Right lobe of liver (tissue), 6 donors: ENCODE results near the gene LCE1E. TPM values are rescaled to one million over a fixed set of nuclear protein-coding genes. Genes with fewer than 3 reads are reported as not detected.

ENCODE experiments used
- ATAC-seq, 4 donors: fragments of 200-7000 bp; cut with Tn5 transposase; one replicate each; pipeline ENCODE4 v1.9.1; 2020; ENCODE audit warnings: mild to moderate bottlenecking in 4 of 4, moderate library complexity in 4 of 4
- DNase-seq, 3 donors: peaks; one replicate each; pipeline ENCODE4 v3.0.0-alpha.2; 2020
- H3K27ac ChIP-seq, 3 donors: fragments of 200-600 bp; one replicate each; pipeline ENCODE4 v1.8.0; 2022
- H3K27me3 ChIP-seq, 2 donors: fragments of 200-600 bp; one replicate each; pipeline ENCODE4 v1.8.0; 2022
- H3K36me3 ChIP-seq, 4 donors: fragments of 200-600 bp; sonication (generic) in 1 of 4; one replicate each; pipeline versions ENCODE4 v1.5.1 to v1.8.0; 2017 to 2022; ENCODE audit warnings: control low read depth in 1 of 4
- H3K4me1 ChIP-seq, 4 donors: fragments of 200-600 bp; sonication (generic) in 1 of 4; one replicate each; pipeline versions ENCODE4 v1.5.1 to v1.8.0; 2017 to 2022; ENCODE audit warnings: control low read depth in 1 of 4
- H3K4me3 ChIP-seq, 3 donors: fragments of 200-600 bp; one replicate each; pipeline ENCODE4 v1.8.0; 2022
- H3K9me3 ChIP-seq, 4 donors: fragments of 200-600 bp; sonication (generic) in 1 of 4; one replicate each; pipeline versions ENCODE4 v1.5.1 to v1.8.0; 2017 to 2022; ENCODE audit warnings: control low read depth in 1 of 4
- CTCF ChIP-seq, 4 donors: fragments of 200-600 bp in 3 of 4; fragments of 450-650 bp in 1 of 4; IDR thresholded peaks; one replicate each; pipeline versions ENCODE4 v1.5.1 to v1.8.0; 2016 to 2022; ENCODE audit warnings: antibody characterized with exemption in 4 of 4, mild to moderate bottlenecking in 2 of 4
- POLR2A ChIP-seq: fragments of 450-650 bp; IDR thresholded peaks from one replicate; pipeline ENCODE4 v1.6.1; 2017; ENCODE audit warnings: antibody characterized with exemption, mild to moderate bottlenecking
- WGBS: methylation state at CpG from one replicate; pipeline ENCODE4 v1.1.6; 2018; ENCODE audit warnings: low coverage, low lambda C conversion rate; ENCODE audit not compliant: insufficient coverage; ENCODE audit errors: missing lambda C conversion rate; 5-methylcytosine and 5-hydroxymethylcytosine counted together
- intact Hi-C, 2 donors: fragments of 100-400 bp; cut with DNase I; formaldehyde crosslinking; loops; one replicate each; pipeline versions ENCODE4 v1.11.2 to v1.14.1; 2022
- total RNA-seq, 6 experiments: library from RNA; depleted of rRNA in 2 of 6; stranded (reverse); fragments of >200 nt in 2 of 6; fragmentation: NEBNext Ultra II Directional in 3 of 6; extraction: Animal tissue kit (Norgen Biotek cat#: 25700) in 3 of 6; gene quantifications; one replicate each; pipeline versions ENCODE4 v1.1.0 to v1.2.4, GENCODE V29; 2016 to 2023
- donor health status: DM: no; HTN: yes; CAD: no.
- donor health status: DM: no; HTN: no; CAD: no.
- donor health status: DM: no; HTN: no; CAD: no.
- donor health status: DM: no; HTN: yes; CAD: no.
- donor health status: DM: no; HTN: yes; CAD: no.

The LCE1E gene
- total RNA-seq, 6 experiments from 2014 or later: not detected

- Histone ChIP-seq H3K9me3 (no peaks in the 10 kb centered on the region), H3K27me3 (no peaks in the 10 kb centered on the region), H3K4me1 (no peaks in the 10 kb centered on the region), H3K27ac (no peak overlapping the region), H3K36me3 (no peaks in the 10 kb centered on the region), H3K4me3 (no peak overlapping the region)
- ATAC-seq (no peak), DNase-seq (no peak)
- WGBS: 31% methylated on average over 2 of the region's 2 CpGs
- intact Hi-C loops: no loop called here
- no peak for TF ChIP-seq POLR2A
- no peak for TF ChIP-seq CTCF (IDR thresholded peaks at IDR 0.05)
Observed at GRCh38 chr1:152743371-152744145, 42.5 kb upstream of the LCE1E start.

- no peaks in the 10 kb centered on the region for H3K9me3 ChIP-seq
- DNase-seq: no peak
- intact Hi-C loops: no loop called here
- TF ChIP-seq POLR2A (no peak), CTCF (IDR thresholded peaks at IDR 0.05) (peak in 1 of 4 donors; percentile 10)
- no peak overlapping the region for H3K4me3 ChIP-seq
- no peak overlapping the region for H3K27ac ChIP-seq
- no peaks in the 10 kb centered on the region for H3K27me3 ChIP-seq
- WGBS: 41% methylated on average over 4 of the region's 4 CpGs
- no peaks in the 10 kb centered on the region for H3K36me3 ChIP-seq
- H3K4me1 ChIP-seq: no peaks in the 10 kb centered on the region
- ATAC-seq: no peak
Observed at GRCh38 chr1:152745289-152745704, 40.8 kb upstream of the LCE1E start.

- intact Hi-C loops: no loop called here
- Histone ChIP-seq H3K4me1 (no peaks in the 10 kb centered on the region), H3K27ac (no peak overlapping the region), H3K27me3 (no peaks in the 10 kb centered on the region), H3K36me3 (no peaks in the 10 kb centered on the region), H3K9me3 (no peaks in the 10 kb centered on the region), H3K4me3 (no peak overlapping the region)
- DNase-seq: no peak
- ATAC-seq: no peak
- 63% methylated on average over 5 of the region's 6 CpGs for WGBS
- no peak for TF ChIP-seq POLR2A
- TF ChIP-seq CTCF (IDR thresholded peaks at IDR 0.05): no peak
Observed at GRCh38 chr1:152745765-152746444, 40.2 kb upstream of the LCE1E start.

GRCh38 chr1:152747831-152748230 lies 38.2 kb upstream of the LCE1E start:
- Histone ChIP-seq H3K27ac (no peak overlapping the region), H3K4me1 (no peaks in the 10 kb centered on the region), H3K27me3 (no peaks in the 10 kb centered on the region), H3K4me3 (no peak overlapping the region), H3K9me3 (no peaks in the 10 kb centered on the region), H3K36me3 (no peaks in the 10 kb centered on the region)
- intact Hi-C loops: no loop called here
- ATAC-seq: no peak
- no peak for DNase-seq
- 4% methylated on average over 1 of the region's 1 CpG for WGBS
- TF ChIP-seq CTCF (IDR thresholded peaks at IDR 0.05) (no peak), POLR2A (no peak)
